ENCODE results near the gene TAS2R43. TPM values are rescaled to one million over a fixed set of nuclear protein-coding genes. Genes with fewer than 3 reads are reported as not detected.
A peak's percentile ranks its signal among the peaks of the same experiment; 100 is the strongest.
"Not testable (repeated sequence)": the region's sequence is repeated elsewhere in the genome, so short reads cannot be mapped to it uniquely, and the experiment has no call there.

The TAS2R43 gene
- under 1 TPM in 1 of 6 donors, not detected in 5; 0.78 TPM for polyA plus RNA-seq (ENCODE audit: low read depth in 6 of 6)

GRCh38 chr12:11092128-11092527, at the start of gene TAS2R43:
Gene TAS2R43, minus strand, starts transcription at chr12:11092313. Its CDS starts 84 bp downstream, at chr12:11092229.
- Mint-ChIP-seq H3K4me3 (no peak within 1 kb of the TSS), H3K27ac (no peak within 1 kb of the TSS), H3K4me1 (no peaks in the 10 kb centered on the region), H3K36me3 (no peaks in the 10 kb centered on the region), H3K9me3 (peaks cover 0 to 3% (median 0%) of the 10 kb centered on the region in 7 donors), H3K27me3 (no peaks in the 10 kb centered on the region)
- ATAC-seq (ENCODE audit: low read depth in 2 of 2), result no peak
- no peak for DNase-seq

GRCh38 chr12:11136075-11136474, 44.0 kb upstream of the TAS2R43 start:
- ATAC-seq (ENCODE audit: low read depth in 2 of 2), result no peak
- peak overlapping the region in 1 of 6 donors; percentile 75 for H3K27ac Mint-ChIP-seq

DNA sequence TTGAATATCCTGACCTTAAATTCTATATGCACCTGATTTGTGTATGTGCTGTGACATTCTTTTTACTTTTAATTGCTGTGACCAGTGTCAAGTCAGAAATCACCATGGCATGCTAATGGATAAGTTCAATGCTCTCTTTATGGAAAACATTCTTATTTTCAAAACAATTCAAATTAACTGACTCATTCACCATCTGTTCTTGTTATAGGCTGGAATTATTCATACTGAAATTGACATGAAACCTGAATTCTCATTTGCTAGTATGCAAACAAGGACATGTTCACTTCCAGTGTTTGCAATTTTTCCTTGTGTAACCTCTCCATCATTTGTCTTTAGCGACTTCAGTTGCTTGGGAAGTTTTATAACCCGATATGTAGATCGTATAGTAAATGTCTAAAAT, 42.2 kb upstream of the TAS2R43 start, which contains the start of gene TAS2R30:
TSS of gene TAS2R30 (minus strand) at position 340 of the 400 bp plus-strand sequence. CDS start 400 bp downstream, outside the sequence.
- Mint-ChIP-seq H3K4me1 (peaks cover 9 to 29% (median 25%) of the 10 kb centered on the region in 3 donors), H3K27me3 (no peaks in the 10 kb centered on the region), H3K36me3 (peaks cover 0 to 23% of the 10 kb centered on the region in 2 donors), H3K9me3 (no peaks in the 10 kb centered on the region), H3K4me3 (no peak within 1 kb of the TSS), H3K27ac (peak within 1 kb of the TSS in 1 of 6 donors; percentile 2)
- no peak for ATAC-seq (ENCODE audit: low read depth in 2 of 2)
- DNase-seq, result no peak

More at GRCh38 chr12:11136075-11136474, 44.0 kb upstream of the TAS2R43 start:
- peaks cover 0 to 28% of the 10 kb centered on the region in 2 donors for H3K36me3 Mint-ChIP-seq
- no peak overlapping the region for H3K4me3 Mint-ChIP-seq
- H3K4me1 Mint-ChIP-seq, result peaks cover 4 to 25% (median 16%) of the 10 kb centered on the region in 3 donors
- no peak for DNase-seq
- H3K27me3 Mint-ChIP-seq, result no peaks in the 10 kb centered on the region
- no peaks in the 10 kb centered on the region for H3K9me3 Mint-ChIP-seq

DNA sequence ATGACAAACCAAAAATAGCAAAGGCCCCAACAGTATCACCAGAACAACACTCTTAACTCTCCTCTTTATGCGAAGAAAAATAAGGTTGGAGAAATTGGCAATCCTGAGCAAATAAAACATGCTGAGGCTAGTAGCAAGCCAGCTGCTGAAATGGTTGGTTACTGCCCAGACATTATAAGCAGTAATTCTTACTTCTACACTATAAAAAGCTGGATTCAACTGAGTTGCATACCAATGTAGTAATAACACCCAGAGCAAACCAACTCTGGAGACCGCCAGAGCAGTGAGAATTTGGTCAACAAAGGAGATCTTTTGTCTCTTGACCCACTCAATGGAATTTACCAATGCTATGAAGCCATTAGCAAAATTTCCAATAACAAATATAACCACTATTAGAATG, 41.7 kb upstream of the TAS2R43 start:
- Mint-ChIP-seq H3K9me3 (no peaks in the 10 kb centered on the region), H3K4me3 (no peak overlapping the region), H3K4me1 (peaks cover 9 to 26% (median 25%) of the 10 kb centered on the region in 3 donors), H3K36me3 (peaks cover 0 to 28% of the 10 kb centered on the region in 2 donors), H3K27ac (peak overlapping the region in 1 of 6 donors; percentile 2), H3K27me3 (no peaks in the 10 kb centered on the region)
- ATAC-seq (ENCODE audit: low read depth in 2 of 2), result no peak
- DNase-seq, result no peak

DNA sequence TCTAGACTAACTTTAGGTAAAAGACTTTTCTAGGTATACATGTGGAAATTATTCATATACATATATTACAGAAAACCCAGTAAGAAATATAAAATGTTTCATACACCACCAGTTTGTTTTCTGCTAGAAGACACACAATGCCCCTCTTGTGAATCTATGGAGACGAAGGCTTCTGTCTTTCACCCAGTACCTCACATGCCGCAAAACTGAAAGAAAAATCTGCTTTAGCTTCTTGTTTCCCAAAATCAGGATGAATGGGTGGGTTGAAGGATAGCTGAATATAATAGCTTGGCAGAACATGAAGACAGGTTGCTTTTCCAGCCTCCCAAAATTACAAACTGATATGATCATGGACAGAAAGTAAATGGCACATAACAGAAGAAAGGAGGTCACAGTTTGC, 41.0 kb upstream of the TAS2R43 start:
- Mint-ChIP-seq H3K4me3 (no peak overlapping the region), H3K4me1 (peaks cover 9 to 26% (median 25%) of the 10 kb centered on the region in 3 donors), H3K27me3 (no peaks in the 10 kb centered on the region), H3K27ac (peak overlapping the region in 2 of 6 donors; percentile 2 to 53), H3K9me3 (no peaks in the 10 kb centered on the region), H3K36me3 (peaks cover 0 to 32% of the 10 kb centered on the region in 2 donors)
- no peak for DNase-seq
- no peak for ATAC-seq (ENCODE audit: low read depth in 2 of 2)

- DNase-seq (no peak), ATAC-seq (ENCODE audit: low read depth in 2 of 2) (no peak)
- peaks cover 0 to 36% of the 10 kb centered on the region in 2 donors for H3K36me3 Mint-ChIP-seq
- H3K27me3 Mint-ChIP-seq, result no peaks in the 10 kb centered on the region
- peak overlapping the region in 1 of 8 donors; percentile 14 for H3K4me3 Mint-ChIP-seq
- H3K4me1 Mint-ChIP-seq, result peaks cover 9 to 25% (median 22%) of the 10 kb centered on the region in 3 donors
- peak overlapping the region in 1 of 6 donors; percentile 74 for H3K27ac Mint-ChIP-seq
- peaks cover 0 to 8% (median 2%) of the 10 kb centered on the region in 7 donors for H3K9me3 Mint-ChIP-seq
Measured at GRCh38 chr12:11130999-11131398, 38.9 kb upstream of the TAS2R43 start.

DNA sequence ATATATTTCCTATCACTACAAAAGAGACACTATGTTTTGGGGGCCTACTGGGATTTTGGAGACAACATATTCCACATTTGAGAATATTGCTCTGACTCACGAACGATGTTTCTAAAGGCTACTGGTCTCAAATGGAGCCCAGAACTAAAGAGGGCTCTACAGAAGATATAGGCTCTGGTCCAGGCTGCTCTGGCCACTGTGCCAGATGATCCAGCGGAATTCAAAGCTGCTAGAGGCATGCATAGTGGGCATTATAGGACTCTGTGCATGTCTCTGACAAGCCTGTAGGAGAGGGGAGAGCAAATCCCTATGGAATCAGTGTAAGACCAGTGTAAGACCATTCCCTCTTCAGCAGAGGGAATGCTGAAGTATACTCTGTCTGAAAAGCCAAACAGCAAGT, 38.3 kb upstream of the TAS2R43 start:
- peaks cover 9 to 25% (median 21%) of the 10 kb centered on the region in 3 donors for H3K4me1 Mint-ChIP-seq
- H3K4me3 Mint-ChIP-seq, result no peak overlapping the region
- H3K27me3 Mint-ChIP-seq, result no peaks in the 10 kb centered on the region
- H3K36me3 Mint-ChIP-seq, result peaks cover 0 to 36% of the 10 kb centered on the region in 2 donors
- DNase-seq, result no peak
- ATAC-seq (ENCODE audit: low read depth in 2 of 2), result no peak
- peaks cover 0 to 8% (median 2%) of the 10 kb centered on the region in 7 donors for H3K9me3 Mint-ChIP-seq
- peak overlapping the region in 1 of 6 donors; percentile 81 for H3K27ac Mint-ChIP-seq

DNA sequence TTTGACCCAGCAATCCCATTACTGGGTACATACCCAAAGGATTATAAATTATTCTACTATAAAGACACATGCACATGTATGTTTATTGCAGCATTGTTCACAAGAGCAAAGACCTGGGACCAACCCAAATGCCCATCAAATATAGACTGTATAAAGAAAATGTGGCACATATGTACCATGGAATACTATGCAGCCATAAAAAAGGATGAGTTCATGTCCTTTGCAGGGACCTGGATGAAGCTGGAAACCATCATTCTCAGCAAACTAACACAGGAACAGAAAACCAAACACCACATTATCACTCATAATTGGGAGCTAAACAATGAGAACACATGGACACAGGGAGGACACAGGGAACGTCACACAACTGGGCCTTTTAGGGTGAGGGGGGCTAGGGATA, 22.0 kb upstream of the TAS2R43 start:
- H3K9me3 Mint-ChIP-seq, result peaks cover 14 to 58% (median 31%) of the 10 kb centered on the region in 7 donors

DNA sequence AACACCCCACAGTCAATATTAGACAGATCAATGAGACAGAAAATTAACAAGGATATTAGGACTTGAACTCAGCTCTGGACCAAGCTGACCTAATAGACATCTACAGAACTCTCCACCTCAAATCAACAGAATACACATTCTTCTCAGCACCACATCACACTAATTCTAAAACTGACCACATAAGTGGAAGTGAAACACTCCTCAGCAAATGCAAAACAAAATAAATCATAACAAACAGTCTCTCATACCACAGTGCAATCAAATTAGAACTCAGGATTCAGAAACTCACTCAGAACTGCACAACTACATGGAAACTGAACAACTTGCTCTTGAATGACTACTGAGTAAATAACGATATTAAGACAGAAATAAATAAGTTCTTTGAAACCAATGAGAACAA, 19.1 kb upstream of the TAS2R43 start:
- not testable (repeated sequence) for DNase-seq; H3K27me3 Mint-ChIP-seq; ATAC-seq (ENCODE audit: low read depth in 2 of 2)
- H3K4me3 Mint-ChIP-seq, result peak overlapping the region in 4 of 8 donors; percentile 0 to 57 (median 35)
- H3K36me3 Mint-ChIP-seq, result peaks cover 57 to 68% of the 10 kb centered on the region in 2 donors
- peaks cover 9 to 50% (median 31%) of the 10 kb centered on the region in 7 donors for H3K9me3 Mint-ChIP-seq
- peak overlapping the region in 2 of 6 donors; percentile 21 to 46 for H3K27ac Mint-ChIP-seq
- H3K4me1 Mint-ChIP-seq, result peaks cover 52 to 65% (median 60%) of the 10 kb centered on the region in 3 donors

More for the DNA sequence above, 22.0 kb upstream of the TAS2R43 start:
- not testable (repeated sequence) for H3K27me3 Mint-ChIP-seq; ATAC-seq (ENCODE audit: low read depth in 2 of 2); H3K27ac Mint-ChIP-seq; DNase-seq; H3K4me3 Mint-ChIP-seq
- peaks cover 52 to 72% (median 53%) of the 10 kb centered on the region in 3 donors for H3K4me1 Mint-ChIP-seq
- H3K36me3 Mint-ChIP-seq, result peaks cover 59 to 66% of the 10 kb centered on the region in 2 donors

DNA sequence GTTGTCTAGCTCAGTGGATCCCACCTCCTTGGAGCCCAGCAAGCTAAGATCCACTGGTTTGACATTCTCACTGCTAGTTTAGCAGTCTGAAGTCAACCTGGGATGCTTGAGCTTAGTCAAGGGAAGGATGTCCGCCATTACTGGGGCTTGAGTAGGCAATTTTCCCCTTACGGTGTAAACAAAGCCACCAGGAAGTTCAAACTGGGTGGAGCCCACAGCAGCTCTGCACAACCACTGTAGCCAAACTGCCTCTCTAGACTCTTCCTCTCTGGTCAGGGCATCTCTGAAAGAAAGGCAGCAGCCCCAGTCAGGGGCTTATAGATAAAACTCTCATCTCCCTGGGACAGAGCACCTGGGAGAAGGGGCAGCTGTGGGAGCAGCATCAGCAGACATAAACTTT, 16.7 kb upstream of the TAS2R43 start:
- peaks cover 9 to 43% (median 25%) of the 10 kb centered on the region in 7 donors for H3K9me3 Mint-ChIP-seq
- H3K27me3 Mint-ChIP-seq, result no peaks in the 10 kb centered on the region
- no peak for ATAC-seq (ENCODE audit: low read depth in 2 of 2)
- peaks cover 57 to 70% of the 10 kb centered on the region in 2 donors for H3K36me3 Mint-ChIP-seq
- H3K4me3 Mint-ChIP-seq, result peak overlapping the region in 4 of 8 donors; percentile 2 to 68 (median 38)
- H3K4me1 Mint-ChIP-seq, result peaks cover 48 to 58% (median 48%) of the 10 kb centered on the region in 3 donors
- H3K27ac Mint-ChIP-seq, result peak overlapping the region in 2 of 6 donors; percentile 0 to 83
- DNase-seq, result no peak

DNA sequence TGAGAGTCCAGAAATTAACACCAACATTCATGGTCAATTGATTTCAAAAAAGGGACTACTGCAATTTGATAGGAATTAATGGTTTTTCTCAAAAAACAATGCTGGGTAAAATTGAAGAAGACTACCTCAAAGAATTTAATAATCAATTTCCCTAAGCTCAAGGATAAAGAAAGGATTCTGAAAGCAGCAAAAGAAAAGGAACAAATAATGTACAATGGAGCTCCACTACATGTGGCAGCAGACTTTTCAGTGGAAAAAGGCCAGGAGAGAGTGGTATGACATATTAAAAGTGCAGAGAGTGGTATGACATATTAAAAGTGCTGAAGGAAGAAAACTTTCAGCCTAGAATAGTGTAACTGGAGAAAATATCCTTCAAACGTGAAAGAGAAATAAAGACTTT, 15.6 kb upstream of the TAS2R43 start:
- Mint-ChIP-seq H3K4me3 (peak overlapping the region in 1 of 8 donors; percentile 30), H3K27me3 (no peaks in the 10 kb centered on the region), H3K4me1 (peaks cover 40 to 48% (median 40%) of the 10 kb centered on the region in 3 donors), H3K27ac (peak overlapping the region in 2 of 6 donors; percentile 4 to 6), H3K36me3 (peaks cover 49 to 65% of the 10 kb centered on the region in 2 donors), H3K9me3 (peaks cover 9 to 37% (median 23%) of the 10 kb centered on the region in 7 donors)
- DNase-seq (no peak), ATAC-seq (ENCODE audit: low read depth in 2 of 2) (no peak)

- peaks cover 41 to 51% of the 10 kb centered on the region in 2 donors for H3K36me3 Mint-ChIP-seq
- H3K4me1 Mint-ChIP-seq, result peaks cover 29 to 34% (median 31%) of the 10 kb centered on the region in 3 donors
Measured at GRCh38 chr12:11106288-11106687, 14.2 kb upstream of the TAS2R43 start.

GRCh38 chr12:11105546-11105945, 13.4 kb upstream of the TAS2R43 start:
- ATAC-seq (ENCODE audit: low read depth in 2 of 2), result no peak
- no peak overlapping the region for H3K27ac Mint-ChIP-seq
- no peak for DNase-seq
- no peaks in the 10 kb centered on the region for H3K27me3 Mint-ChIP-seq
- peaks cover 33 to 43% of the 10 kb centered on the region in 2 donors for H3K36me3 Mint-ChIP-seq
- H3K9me3 Mint-ChIP-seq, result peaks cover 0 to 24% (median 9%) of the 10 kb centered on the region in 7 donors
- peaks cover 21 to 27% (median 24%) of the 10 kb centered on the region in 3 donors for H3K4me1 Mint-ChIP-seq
- H3K4me3 Mint-ChIP-seq, result no peak overlapping the region

More at GRCh38 chr12:11106288-11106687, 14.2 kb upstream of the TAS2R43 start:
- ATAC-seq (ENCODE audit: low read depth in 2 of 2), result no peak
- no peak overlapping the region for H3K4me3 Mint-ChIP-seq
- peaks cover 5 to 29% (median 14%) of the 10 kb centered on the region in 7 donors for H3K9me3 Mint-ChIP-seq
- no peak overlapping the region for H3K27ac Mint-ChIP-seq
- H3K27me3 Mint-ChIP-seq, result no peaks in the 10 kb centered on the region
- DNase-seq, result no peak

DNA sequence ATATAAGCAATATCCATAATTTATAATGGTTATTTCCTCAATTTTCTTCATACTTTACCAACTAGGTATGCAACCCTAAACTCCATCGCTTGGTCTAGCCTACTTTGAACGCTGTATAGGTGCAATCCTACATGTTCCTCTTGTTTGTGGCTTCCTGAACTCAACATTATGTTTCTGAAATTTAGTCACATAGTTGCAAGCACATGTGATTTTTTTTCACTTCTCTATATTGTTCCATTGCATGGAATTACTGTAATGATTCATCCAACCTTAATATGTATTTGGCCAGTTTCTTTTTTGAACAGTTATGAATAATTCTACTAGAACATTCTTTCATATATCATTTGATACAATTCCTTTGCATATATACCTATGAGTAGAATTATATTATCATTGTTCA, 2.8 kb upstream of the TAS2R43 start:
- H3K27ac Mint-ChIP-seq; H3K27me3 Mint-ChIP-seq; ATAC-seq (ENCODE audit: low read depth in 2 of 2); DNase-seq; H3K9me3 Mint-ChIP-seq; H3K4me3 Mint-ChIP-seq; H3K4me1 Mint-ChIP-seq: not testable (repeated sequence)
- peaks cover 5 to 11% of the 10 kb centered on the region in 2 donors for H3K36me3 Mint-ChIP-seq
